CD4-positive, alpha-beta T cell treated with Interleukin-4 for 4 hours (primary cell): ENCODE results near the gene SDK1.

ENCODE experiments used
- DNase-seq: peaks from one replicate; pipeline ENCODE4 v3.0.0-alpha.2; 2020

SDK1 gene

GRCh38 chr7:4029941-4030340 lies 728.9 kb downstream of the SDK1 start:
- DNase-seq = no peak

- no peak for DNase-seq
These were observed 729.4 kb downstream of the SDK1 start for GRCh38 chr7:4030346-4030950.

DNA sequence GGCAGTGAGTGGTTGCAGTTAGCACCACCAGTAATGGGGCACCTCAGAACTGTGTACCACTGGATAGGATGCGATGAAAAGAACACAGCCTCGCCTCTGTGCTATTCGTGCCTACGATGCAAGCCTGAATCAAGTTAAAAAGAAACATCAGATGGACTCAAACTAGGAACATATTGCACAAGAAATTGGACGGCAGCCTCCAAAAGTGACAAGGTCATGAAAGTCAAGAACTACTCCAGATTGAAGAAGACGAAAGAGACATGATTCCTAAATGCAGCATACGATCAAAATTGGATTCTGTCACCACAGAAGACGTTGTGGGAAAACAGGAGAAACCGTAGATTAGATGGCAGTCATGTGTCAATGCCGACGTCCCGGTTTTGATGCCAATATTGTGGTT lies 732.9 kb downstream of the SDK1 start:
- no peak for DNase-seq

DNA sequence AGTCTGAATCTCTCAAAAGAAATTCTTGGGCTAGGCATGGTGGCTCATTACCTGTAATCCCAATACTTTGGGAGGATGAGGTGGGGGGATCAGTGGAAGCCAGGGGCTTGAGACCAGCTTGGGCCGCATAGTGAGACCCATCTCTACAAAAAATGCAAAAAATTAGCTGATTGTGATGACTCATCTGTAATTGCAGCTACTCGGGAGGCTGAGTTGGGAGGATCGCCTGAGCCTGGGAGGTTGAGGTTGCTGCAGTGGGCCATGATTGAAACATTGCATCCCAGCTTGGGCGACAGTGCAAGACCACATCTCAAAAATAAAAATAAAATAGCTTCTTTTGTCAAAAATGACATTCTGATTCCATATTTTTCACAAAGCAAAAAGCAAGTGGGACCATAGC lies 736.3 kb downstream of the SDK1 start:
- DNase-seq = no peak

- no peak for DNase-seq
These were observed 736.8 kb downstream of the SDK1 start for GRCh38 chr7:4037877-4038276.

GRCh38 chr7:4040109-4040928 lies 739.3 kb downstream of the SDK1 start:
- no peak for DNase-seq

- DNase-seq = no peak
These were observed 741.5 kb downstream of the SDK1 start for GRCh38 chr7:4042402-4043045.

DNA sequence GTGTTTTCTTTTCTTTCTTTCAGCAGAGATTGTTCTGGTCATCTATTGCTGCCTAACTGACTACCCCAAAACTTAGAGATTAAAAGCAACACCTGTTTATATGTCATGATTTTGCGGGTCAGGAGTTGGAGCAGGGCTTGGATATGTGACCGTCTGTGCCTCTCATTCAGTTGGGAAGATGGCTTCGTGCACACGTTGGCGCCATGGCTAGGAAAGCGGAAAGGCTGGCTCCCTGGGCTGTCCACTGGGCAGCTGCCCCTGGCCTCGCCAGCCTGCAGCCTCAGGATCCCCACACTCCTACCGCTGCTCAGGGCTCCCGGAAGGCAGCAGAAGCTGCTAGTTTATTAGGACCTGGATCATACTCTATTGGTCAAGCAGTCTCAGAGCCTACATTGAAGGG lies 742.9 kb downstream of the SDK1 start:
- DNase-seq = no peak

DNA sequence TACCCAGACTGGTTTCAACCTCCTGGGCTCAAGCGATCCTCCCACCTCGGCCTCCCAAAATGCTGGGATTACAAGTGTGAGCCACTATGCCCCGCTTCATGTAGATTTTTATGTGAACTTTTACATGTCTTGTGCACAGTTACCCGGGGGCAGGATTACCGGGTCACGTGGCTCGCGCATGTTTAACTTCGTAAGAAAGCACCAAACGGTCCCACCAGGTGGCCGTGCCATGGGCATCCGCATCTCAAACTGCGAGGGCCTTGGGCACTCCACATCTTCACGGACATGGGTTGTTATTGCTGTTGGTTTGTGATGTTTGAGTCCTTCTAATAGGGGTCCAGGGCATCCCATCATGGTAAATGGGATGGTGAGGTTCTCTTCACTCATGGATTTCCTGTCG lies 744.4 kb downstream of the SDK1 start:
- DNase-seq = no peak

- DNase-seq = no peak
These were observed 744.9 kb downstream of the SDK1 start for GRCh38 chr7:4045975-4046374.

- no peak for DNase-seq
These were observed 747.3 kb downstream of the SDK1 start for GRCh38 chr7:4048336-4048735.

DNA sequence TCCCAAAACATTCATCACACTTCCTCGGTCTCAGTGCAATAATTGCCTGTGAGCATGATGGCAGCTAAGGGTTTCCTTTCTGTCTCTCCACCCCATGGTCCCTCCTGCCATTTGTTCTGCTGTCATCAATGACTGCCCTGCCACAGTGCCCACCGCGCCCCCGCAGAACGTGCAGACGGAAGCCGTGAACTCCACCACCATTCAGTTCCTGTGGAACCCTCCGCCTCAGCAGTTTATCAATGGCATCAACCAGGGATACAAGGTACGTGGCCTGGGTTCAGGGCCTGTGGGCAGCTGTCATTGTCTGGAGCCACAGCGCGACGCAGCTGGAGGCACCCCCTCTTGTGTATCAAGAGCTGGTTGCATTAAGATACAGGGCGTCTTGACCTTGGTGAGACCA lies 748.1 kb downstream of the SDK1 start:
- DNase-seq = no peak

DNA sequence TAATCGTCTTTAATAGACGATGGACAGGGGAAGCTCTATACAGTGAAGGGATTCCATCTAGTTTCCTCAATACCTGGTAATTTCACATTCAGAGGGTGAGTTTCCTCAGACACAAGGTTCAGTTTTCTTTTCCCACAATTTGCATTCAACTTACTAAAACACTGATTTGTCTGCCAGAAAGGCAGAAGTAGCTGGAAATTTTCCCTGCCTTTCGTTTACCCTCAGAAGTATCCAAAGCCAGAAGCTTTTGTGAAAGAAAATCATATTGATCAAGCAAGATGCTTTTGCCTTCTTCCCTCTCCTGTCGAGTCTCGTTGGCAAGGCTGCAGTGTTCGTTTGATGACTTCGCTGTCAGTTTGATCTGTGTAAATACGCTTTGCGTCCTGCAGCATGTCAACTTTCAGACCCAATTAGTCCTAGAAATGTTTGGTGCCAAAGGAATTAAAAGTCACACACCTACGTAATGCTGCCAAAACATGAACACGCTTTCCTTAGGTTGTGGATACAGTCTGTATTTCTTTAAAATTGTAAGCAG lies 749.1 kb downstream of the SDK1 start:
- DNase-seq = no peak

DNA sequence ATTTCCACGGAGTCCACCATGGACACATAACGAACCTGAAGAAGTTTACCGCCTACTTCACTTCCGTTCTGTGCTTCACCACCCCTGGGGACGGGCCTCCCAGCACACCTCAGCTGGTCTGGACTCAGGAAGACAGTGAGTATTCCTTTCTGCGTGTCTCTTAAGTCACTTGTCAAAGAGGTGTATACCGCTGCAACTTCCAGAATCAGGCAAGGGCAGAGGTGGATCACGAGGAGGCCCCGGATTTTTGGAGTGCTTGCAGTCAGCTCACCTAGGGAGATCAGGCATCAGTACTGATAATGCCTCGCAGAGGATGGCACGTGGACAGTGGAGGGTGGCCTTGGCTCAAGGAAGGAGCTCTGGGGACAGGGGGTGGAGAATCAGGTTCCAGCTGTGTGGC lies 750.6 kb downstream of the SDK1 start:
- no peak for DNase-seq

- DNase-seq = no peak
These were observed 751.1 kb downstream of the SDK1 start for GRCh38 chr7:4052130-4052529.

- DNase-seq = no peak
These were observed 753.1 kb downstream of the SDK1 start for GRCh38 chr7:4054158-4054557.

GRCh38 chr7:4056552-4057288 lies 755.7 kb downstream of the SDK1 start:
- no peak for DNase-seq

DNA sequence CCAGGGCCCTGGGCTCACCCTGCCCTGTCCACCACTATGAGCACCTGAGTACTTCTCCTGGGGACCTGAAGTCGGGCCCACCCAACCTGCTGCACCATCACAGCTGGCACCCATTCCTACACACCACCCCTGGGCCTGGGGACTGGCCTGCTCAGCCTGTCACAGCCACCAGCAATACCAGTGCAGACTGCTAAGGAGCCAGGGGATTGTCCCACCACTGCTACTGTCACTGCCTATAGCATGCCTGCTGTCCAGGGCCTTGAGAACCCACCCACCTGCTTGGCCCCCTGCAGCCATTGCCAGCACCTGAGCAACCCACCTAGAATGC lies 756.2 kb downstream of the SDK1 start:
- no peak for DNase-seq

DNA sequence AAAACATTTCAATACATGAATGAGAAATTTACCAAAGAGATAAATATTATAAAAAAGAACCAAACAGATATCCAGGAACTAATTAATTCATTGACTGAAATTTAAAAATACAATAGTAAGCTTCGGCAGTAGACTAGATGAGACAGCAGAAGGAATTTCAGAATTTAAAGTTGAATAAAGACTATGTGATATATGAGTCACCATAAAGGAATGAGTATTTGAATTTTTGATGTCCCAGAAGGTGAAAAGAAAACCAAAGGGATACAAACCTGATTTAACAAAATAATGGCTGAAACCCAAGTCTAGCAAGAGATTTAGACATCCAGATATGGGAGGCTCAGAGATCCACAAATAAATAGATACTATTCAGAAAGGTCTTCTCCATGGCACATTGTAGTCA lies 757.1 kb downstream of the SDK1 start:
- DNase-seq = no peak

GRCh38 chr7:4065190-4065589 lies 764.1 kb downstream of the SDK1 start:
- no peak for DNase-seq

GRCh38 chr7:4066206-4066605 lies 765.2 kb downstream of the SDK1 start:
- DNase-seq = no peak

DNA sequence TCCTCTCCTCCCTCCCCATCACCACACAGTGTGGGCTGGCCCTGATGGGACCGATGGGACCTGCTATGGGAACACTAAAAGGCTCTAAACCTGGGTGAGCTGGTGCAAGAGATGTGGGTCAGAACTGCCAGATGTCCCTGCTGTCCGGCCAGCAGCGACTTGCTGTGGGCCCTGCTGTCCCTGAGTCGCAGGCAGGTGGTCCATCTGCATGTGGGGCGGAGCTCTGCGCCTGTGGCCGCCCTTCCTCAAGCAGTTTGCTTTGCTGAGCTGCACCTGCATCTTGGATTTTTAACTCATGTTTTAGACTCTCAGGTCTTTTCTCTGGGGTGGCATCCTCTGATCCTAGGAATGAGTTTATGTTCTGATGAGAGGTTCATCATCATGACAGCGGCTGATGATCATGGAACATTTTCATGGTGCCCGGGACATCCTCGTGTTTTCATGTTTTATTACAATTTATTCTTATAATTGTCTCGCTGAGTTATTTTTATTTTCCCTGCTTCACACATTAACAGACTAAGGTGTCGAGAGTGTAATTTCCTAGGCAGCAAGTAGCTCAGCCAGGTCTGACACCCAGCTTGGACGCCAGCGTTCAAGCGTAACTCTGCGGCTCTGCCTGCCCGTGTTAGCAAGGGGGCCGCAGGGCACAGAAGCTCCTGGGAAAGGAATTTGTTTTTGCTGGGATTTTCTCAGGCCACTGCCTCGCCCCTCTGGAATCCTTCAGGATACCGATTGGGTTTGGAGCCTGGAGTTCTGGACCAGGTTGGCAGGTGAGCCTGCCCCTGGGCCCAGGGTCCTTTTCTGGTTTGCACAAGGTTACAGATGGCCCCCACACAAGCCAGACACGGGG lies 765.8 kb downstream of the SDK1 start:
- no peak for DNase-seq

DNA sequence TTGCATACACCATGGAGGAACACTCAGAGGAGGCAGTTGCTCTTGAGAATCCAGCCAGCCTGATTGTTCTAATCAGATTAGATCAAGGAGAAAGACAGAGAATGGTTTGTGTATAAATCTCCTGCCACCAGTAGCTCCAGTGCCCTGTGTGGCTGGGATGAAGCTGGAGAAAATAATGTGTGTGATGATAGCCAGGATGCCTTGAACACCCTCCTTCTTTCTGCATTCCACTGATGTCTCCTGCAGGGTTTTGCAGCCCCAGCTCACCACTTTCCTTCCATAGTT lies 766.4 kb downstream of the SDK1 start:
- no peak for DNase-seq
